NCI-H1048 (cell line): ENCODE results near the gene KIR3DL1.
"Not testable (repeated sequence)": the region's sequence is repeated elsewhere in the genome, so short reads cannot be mapped to it uniquely, and the experiment has no call there.

ENCODE experiments used
- DNase-seq: peaks from one replicate; lab custom pipeline; 2025; lab: John Stamatoyannopoulos, UW

KIR3DL1 gene

DNA sequence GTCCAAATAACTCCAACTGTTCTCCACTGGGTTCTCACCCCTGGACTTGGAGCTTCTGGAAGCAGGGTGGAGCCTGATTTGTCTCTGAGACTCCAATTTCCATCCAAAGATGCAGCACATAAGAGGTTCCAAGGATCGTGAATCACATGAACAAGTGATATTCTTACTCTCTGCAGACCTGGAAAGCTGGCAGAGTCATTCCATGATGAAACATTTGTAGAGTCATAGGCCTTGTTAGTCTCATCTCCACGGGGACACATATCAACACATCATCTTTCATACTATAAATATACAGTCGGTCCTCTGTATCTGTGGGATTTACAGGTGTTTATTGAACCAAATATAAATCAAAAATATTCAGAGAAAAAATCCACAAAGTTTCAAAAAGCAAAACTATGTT lies 1.7 kb upstream of the KIR3DL1 start:
- DNase-seq, result not testable (repeated sequence)

DNA sequence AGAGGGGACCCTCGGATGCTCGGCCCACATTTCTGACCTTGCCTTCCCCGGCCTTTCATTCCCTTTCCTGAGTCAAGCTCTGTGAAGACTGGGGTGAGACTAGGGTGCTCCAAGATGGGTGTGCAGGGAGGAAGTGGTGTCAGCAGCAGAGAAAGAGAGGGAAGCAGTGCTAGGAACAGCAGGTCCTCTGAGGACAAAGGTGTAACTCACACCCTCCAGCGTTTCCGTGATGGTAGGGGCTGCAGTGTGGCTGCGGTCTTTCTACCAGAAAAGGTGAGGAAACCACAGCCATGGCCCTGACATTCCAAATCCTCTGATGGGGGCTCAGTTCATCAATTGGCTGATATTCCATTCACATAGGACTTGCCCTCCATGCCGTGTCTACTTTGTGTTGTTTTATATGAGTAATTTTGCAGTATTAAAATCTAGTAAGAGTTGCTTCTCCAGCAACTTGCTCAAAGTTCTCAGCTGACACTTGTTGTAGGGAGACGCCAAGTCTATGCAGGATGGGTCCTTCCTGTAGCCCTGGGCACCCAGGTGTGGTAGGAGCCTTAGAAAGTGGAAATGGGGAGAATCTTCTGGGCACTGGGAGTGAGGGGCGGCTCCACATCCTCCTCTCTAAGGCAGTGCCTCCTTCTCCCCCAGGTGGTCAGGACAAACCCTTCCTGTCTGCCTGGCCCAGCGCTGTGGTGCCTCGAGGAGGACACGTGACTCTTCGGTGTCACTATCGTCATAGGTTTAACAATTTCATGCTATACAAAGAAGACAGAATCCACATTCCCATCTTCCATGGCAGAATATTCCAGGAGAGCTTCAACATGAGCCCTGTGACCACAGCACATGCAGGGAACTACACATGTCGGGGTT lies 1.6 kb downstream of the KIR3DL1 start:
- no peak for DNase-seq

DNA sequence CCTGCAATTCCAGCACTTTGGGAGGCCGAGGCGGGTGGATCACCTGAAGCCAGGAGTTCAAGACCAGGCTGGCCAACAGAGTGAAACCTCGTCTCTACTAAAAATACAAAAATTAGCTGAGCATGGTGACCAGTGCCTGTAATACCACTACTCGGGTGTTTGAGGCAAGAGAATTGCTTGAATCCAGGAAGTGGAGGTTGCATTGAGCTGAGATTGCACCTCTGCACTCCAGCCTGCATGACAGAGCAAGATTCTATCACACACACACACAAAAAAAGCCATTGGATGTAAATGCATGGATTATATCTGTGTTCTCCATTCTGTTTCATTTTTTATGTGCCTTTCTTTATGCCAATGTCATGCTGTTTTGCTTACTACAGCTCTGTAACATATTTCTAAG lies 8.1 kb downstream of the KIR3DL1 start:
- DNase-seq, result not testable (repeated sequence)

DNA sequence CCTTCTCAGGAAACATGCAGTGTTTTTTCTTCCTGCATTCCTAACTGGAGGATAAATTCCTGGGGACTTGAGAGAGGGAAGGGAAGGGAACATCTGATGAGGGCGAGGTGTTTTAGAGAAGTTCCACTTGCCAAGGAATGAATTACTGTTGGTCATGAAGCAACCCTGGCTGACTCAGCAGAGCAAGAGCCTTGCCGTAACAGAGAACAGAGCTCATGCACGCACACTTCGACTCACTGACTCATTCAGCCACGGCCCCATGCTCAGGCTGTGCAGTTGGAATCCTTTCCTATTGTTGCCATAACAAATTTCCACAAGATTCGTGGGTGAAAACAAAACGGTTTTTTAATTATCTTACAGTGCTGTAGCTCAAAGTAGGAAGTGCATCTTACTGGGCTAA lies 9.1 kb downstream of the KIR3DL1 start:
- not testable (repeated sequence) for DNase-seq

- not testable (repeated sequence) for DNase-seq
These were observed 11.8 kb downstream of the KIR3DL1 start for GRCh38 chr19:54828064-54828463.

GRCh38 chr19:54832496-54832895 lies 16.2 kb downstream of the KIR3DL1 start, which contains the start of gene KIR2DS4:
TSS of gene KIR2DS4 (plus strand) at chr19:54832676.
- DNase-seq, result not testable (repeated sequence)

DNA sequence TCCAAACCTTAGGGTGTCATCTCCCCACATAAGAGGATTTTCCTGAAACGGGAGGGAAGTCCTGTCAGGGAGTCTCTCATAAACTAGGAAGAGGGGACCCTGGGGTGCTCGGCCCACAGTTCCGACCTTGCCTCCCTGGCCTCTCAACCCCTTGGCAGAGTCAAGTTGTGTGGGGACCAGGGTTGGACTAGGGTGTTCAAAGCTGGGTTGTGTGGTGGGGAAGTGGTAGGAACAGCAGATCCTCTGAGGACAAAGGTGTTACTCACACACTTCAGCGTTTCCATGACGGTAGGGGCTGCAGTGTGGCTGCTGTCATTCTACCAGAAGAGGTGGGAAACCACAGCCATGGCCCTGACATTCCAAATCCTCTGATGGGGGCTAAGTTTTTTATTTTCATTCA lies 18.9 kb downstream of the KIR3DL1 start:
- DNase-seq, result not testable (repeated sequence)

- not testable (repeated sequence) for DNase-seq
These were observed 21.3 kb downstream of the KIR3DL1 start for GRCh38 chr19:54837522-54837921.

DNA sequence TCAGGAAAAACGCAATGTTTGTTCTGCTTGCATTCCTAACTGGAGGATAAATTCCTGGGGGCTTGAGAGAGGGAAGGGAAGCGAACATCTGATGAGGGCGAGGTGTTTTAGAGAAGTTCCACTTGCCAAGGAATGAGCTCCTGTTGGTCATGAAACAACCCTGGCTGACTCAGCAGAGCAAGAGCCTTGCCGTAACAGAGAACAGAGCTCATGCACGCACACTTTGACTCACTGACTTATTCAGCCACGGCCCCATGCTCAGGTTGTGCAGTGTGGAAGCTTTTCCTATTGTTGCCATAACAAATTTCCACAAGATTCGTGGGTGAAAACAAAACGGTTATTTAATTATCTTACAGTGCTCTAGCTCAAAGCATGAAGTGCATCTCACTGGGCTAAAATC lies 26.9 kb downstream of the KIR3DL1 start:
- DNase-seq, result not testable (repeated sequence)

DNA sequence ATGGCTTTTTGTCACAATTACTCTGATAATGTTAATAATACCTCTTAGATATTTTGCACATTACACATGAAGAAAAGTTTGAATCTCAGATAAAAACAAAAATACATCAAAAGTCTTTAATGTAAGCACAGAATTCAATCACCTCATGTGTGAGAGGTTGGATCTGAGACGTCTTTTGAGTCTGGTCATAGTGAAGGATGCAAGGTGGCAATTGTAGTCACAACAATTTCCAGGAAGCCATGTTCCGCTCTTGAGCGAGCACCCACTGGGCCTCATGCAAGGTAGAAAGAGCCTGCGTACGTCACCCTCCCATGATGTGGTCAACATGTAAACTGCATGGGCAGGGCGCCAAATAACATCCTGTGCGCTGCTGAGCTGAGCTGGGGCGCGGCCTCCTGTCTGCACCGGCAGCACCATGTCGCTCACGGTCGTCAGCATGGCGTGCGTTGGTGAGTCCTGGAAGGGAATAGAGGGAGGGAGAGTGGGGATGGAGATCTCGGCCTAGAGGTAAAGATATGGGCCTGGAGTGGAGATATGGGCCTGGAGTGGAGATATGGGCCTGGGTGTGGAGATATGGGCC lies 33.9 kb downstream of the KIR3DL1 start, which contains the start of gene KIR3DL2:
KIR3DL2 (plus strand) TSS at position 383 of the 580 bp plus-strand sequence; CDS start at position 416, 33 bp downstream.
- DNase-seq, result not testable (repeated sequence)

- no peak for DNase-seq
These were observed 34.7 kb downstream of the KIR3DL1 start for GRCh38 chr19:54850930-54851329.

DNA sequence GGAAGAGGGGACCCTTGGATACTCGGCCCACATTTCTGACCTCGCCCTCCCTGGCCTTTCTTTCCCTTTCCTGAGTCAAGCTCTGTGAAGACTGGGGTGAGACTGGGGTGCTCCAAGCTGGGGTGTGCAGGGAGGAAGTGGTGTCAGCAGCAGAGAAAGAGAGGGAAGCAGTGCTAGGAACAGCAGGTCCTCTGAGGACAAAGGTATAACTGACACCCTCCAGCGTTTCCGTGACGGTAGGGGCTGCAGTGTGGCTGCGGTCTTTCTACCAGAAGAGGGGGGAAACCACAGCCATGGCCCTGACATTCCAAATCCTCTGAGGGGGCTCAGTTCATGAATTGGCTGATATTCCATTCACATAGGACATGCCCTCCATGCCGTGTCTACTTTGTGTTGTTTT lies 35.1 kb downstream of the KIR3DL1 start:
- no peak for DNase-seq

- not testable (repeated sequence) for DNase-seq
These were observed 39.0 kb downstream of the KIR3DL1 start for GRCh38 chr19:54855241-54855640.

DNA sequence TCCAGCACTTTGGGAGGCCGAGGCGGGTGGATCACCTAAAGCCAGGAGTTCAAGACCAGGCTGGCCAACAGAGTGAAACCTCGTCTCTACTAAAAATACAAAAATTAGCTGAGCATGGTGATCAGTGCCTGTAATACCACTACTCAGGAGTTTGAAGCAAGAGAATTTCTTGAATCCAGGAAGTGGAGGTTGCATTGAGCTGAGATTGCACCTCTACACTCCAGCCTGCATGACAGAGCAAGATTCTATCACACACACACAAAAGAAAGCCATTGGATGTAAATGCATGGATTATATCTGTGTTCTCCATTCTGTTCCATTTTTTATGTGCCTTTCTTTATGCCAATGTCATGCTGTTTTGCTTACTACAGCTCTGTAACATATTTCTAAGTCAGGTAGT lies 42.2 kb downstream of the KIR3DL1 start:
- DNase-seq, result not testable (repeated sequence)

- DNase-seq, result not testable (repeated sequence)
These were observed 43.2 kb downstream of the KIR3DL1 start for GRCh38 chr19:54859421-54859820.

- DNase-seq, result not testable (repeated sequence)
These were observed 47.2 kb downstream of the KIR3DL1 start for GRCh38 chr19:54863459-54863858.

DNA sequence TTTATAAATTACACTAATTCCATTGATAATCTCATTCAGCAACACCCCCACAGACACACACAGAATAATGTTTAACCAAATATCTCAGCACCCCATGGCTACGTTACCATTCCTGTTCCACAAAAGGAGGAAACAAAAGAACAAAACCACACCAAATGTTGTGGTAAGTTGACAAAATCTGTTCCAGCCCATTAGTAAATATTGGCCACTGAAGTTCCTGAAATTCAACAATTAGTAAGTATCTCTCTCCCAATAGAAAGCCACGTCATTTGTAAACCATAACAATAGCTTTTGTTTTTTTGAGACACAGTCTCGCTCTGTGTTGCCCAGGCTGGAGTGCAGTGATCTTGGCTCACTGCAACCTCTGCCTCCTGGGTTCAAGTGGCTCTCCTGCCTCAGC lies 55.4 kb downstream of the KIR3DL1 start:
- no peak for DNase-seq

DNA sequence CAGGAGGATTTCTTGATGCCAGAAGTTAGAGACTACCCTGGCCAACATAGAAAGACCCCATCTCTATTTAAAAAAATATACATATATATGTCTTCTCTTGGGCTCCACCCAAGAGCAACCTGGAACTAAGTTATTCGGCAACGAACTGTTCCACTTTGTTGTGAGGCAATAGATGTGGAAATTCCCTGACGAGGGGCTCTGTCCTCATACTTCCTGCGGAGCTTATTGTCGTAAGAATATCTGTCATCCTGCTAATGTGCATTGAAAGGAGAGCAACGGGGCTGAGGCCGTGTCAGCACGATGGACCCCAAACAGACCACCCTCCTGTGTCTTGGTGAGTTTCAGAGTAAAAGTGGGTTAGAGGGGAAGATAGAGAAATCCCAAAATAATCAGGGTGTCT lies 57.7 kb downstream of the KIR3DL1 start, which contains the start of gene FCAR:
FCAR (plus strand) TSS at position 246 of the 400 bp plus-strand sequence; CDS start at position 301, 55 bp downstream.
- DNase-seq, result no peak

- DNase-seq, result no peak
These were observed 59.2 kb downstream of the KIR3DL1 start for GRCh38 chr19:54875506-54875905.

DNA sequence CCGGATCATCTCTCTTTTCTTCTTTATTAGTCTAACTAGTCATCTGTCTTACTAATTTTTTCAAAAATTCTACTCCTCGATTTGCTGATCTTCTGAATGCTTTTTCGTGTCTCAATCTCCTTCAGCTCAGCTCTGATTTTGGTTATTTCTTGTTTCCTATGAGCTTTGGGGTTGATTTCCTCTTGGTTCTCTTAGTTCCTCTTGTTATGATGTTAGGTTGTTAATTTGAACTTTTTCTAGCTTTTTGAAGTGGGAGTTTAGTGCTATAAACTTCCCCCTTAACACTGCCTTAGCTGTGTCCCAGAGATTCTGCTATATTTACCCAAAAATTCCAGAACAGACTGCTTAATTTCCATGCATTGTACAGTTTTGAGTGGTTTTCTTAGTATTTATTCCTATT lies 61.2 kb downstream of the KIR3DL1 start:
- DNase-seq, result no peak
